HS-27A (cell line): ENCODE results near the gene NOVA1.

Experiments used
- DNase-seq: peaks from one replicate; pipeline ENCODE4 v3.0.0-alpha.2; 2012; ENCODE audit warnings: low read depth, missing footprints

NOVA1 gene

DNA sequence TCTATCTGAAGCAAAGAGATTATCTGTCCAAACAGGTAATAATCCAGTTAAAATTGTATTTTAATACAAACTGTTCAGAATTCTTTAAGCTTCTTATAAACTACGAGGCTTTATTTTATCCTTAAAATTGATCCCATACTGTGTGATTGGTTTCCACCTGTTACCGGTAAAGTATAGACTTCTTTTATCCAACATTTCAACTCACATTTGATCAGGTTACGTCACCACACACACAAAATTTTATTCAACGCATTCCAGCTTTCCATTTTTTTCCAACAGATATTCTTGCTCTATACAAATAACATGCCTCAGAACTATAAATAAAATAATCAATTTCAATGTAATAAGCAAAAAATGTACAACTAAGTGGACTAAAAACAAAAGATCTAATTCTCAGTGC is 4.5 kb downstream of the NOVA1 start:
- no peak for DNase-seq

- no peak for DNase-seq
Measured at GRCh38 chr14:26589925-26590324, 7.9 kb downstream of the NOVA1 start.

- DNase-seq = no peak
Measured at GRCh38 chr14:26577711-26578110, 20.1 kb downstream of the NOVA1 start.

DNA sequence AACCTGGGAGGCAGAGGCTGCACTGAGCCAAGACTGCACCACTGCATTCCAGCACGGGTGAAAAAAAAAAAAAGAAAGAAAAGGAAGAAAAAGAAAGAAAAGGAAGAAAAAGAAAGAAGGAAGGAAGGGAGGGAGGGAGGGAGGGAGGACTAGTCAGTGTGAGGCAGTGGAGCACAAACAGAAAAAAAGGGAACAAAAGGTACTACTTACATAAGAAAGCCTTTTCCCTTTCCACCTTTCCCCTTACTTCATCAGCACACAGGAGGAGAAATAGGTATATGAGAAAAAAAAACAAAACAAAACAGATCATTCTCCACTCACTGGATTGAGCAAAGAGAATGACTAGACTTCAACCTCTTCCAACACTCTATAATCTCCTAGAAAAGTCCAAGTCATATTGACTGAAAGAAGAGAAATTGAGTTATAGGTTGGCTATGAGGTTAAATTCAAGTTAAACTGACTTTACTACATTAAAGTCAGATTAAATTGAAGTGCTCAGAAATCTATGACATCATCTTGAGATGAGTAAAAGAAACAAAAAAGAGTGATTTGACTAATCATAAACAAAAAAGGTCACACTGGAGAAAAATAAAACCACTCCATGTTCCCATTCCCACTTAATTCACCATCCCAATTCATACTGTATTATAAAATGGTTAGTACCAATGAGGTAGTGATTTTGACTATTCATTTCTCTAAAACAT is 43.6 kb downstream of the NOVA1 start:
- no peak for DNase-seq

- no peak for DNase-seq
Measured at GRCh38 chr14:26549571-26549970, 48.3 kb downstream of the NOVA1 start.

GRCh38 chr14:26548406-26548805 is 49.4 kb downstream of the NOVA1 start:
- no peak for DNase-seq

DNA sequence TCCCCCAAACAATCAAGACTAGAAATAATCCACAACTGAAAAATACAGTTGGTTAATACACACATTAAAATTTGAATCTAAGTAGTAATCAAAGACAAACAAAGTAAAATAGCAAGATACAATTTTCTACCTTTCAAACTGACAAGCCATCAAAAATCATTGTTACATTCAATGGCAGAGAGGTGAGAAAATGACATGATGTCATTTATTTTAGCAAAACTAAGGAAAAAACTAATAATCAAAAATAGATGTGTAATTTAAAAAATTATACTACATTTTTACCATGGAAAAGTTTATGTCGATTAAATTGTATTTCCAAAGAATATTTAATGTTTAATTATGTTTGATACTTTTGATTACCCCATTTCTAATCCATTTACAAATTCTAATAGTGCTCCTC is 59.7 kb downstream of the NOVA1 start:
- DNase-seq = no peak

- no peak for DNase-seq
Measured at GRCh38 chr14:26531894-26532293, 65.9 kb downstream of the NOVA1 start.

DNA sequence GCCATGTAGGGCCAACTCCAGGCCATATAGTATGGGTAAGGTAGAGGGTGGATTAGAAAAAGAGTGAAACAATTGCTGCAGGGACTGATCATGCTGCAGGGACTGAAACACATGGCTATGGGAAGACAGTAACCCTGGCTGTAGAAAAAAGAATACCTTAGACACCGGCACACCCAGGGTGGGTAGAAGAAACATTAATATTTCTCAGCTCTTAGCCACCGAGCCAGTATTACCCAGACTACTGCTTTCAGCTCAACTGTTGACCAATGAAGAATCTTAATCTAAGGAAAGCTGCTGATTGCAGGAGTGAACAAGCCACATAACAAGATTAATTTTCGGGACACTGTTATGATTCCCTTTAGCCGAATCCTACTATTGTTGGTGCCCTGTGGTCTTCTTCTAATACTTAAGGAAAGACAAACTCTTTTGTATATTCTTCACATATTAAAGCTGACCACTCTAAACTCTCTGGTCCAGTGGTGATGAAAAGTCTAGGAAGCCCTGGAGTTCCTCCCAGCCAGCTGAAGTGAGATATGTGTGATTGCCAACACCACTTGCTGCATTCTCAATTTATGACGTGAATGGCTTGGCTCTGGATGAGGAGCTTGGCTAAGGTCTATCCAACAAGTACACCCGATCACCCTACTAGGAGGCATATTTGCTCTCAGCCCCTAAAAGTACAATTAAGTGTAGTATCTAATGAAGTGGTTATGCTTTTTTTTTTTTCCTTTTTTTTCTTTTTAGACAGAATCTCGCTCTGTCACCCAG is 69.2 kb downstream of the NOVA1 start:
- no peak for DNase-seq

DNA sequence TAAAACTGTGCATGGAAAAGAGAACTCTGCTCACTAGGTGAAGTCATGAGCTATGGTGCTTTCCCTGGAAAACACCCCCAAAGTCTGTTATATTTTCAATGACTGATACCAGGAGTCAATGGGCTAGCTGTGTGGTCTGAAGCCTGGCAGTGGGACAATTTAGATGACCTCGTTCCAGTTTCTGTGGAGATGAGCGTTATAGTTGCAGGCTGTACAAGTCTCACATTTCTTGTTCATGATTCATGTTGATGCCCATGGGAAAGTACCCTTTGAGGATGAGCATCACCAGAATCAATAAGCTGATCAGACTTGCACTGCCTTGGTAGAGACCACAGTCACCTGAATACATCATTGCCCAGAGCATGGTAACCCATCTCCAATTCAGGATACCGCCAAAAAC is 70.7 kb downstream of the NOVA1 start:
- no peak for DNase-seq

DNA sequence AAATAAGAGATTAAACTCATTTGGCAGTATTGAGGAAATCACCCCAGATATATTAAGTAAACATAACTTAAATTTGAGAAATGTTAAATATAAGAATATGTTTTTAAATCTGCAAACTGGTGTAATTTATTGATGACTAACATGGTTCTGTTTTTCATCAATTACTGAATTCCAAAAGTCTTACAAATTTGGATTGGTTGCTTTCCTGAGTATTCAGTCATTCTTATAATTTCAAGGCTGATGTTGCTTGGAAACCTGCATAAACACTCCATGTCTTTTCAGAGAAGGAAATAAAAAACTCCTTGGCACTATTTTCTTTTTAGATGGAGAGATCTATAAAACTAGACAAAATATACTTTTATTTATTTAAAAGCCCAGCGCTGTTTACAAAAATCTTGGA is 71.7 kb downstream of the NOVA1 start:
- DNase-seq = no peak

DNA sequence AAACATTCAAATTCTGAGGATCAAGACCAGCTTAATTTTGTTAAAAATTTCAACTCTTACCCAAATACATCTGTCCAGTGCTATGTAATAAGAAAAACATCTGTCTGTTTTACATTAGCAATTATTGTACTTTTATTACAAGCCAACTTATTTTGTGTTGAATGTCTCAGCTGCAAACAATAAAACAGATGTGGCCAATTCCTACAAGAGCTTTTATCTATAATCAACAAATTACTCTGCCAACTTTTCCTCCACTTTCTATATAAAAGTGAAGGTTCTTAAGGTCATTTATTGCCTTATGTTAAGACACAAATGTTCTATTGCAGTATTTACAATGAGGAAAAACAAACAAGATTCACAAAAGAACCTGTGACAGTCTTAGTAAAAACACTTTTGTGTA is 72.7 kb downstream of the NOVA1 start:
- no peak for DNase-seq

- no peak for DNase-seq
Measured at GRCh38 chr14:26522967-26523366, 74.9 kb downstream of the NOVA1 start.

DNA sequence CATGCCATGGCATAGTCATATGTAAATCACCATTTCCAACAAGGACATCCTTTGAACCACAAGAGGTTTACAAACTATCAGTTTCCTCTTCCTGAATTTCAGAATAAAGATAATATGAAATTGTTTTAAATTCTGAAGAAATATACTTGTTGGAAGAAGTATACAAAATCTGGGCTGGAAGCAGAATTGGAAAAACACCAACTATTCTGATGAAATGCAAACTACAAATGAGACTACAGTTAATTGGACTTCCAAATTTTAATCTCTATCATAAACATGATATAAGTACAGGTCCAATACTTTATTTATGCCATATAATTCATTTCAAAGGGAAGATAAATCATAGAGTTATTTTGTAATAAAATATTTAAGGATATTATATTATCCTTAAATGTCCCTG is 80.1 kb downstream of the NOVA1 start:
- DNase-seq = no peak

- DNase-seq = no peak
Measured at GRCh38 chr14:26500028-26500427, 97.8 kb downstream of the NOVA1 start.

GRCh38 chr14:26499546-26499945 is 98.3 kb downstream of the NOVA1 start:
- DNase-seq = no peak

DNA sequence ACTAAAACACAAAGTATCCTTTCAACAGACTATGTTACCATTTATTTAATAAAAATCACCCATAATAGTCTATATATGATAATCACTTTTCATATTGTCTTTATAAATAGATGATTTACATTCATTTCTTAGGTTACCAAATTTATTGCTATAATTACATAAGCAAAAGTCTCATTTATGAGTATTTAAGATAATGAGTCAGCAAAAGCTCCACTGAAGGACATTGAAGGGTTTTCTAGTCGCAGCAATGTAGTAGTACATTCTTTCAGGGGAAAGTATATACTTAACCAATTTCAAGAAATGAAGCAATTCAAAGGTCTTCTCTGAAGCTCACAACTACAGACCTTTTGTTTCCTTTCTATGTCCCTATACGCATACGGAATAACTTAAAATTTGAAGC is 110.9 kb downstream of the NOVA1 start:
- no peak for DNase-seq

DNA sequence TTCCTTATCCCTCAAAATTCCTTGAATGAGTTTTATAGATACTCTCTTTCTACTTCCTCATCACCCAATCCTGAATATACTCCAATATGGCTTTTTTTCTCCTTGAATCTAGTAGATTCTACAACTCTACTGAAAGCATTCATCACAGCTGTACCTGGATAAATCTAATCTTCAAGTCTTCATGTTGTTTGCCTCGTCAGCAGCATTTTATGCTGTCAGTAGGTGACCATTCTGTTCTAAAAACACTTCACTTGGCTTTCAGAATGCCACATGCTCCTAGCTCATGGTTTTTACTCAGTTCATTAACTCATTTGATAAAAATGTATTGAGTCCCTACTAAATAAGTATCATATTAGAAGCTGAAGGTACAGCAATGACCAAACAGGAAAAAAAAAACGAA is 113.3 kb downstream of the NOVA1 start:
- DNase-seq = no peak

DNA sequence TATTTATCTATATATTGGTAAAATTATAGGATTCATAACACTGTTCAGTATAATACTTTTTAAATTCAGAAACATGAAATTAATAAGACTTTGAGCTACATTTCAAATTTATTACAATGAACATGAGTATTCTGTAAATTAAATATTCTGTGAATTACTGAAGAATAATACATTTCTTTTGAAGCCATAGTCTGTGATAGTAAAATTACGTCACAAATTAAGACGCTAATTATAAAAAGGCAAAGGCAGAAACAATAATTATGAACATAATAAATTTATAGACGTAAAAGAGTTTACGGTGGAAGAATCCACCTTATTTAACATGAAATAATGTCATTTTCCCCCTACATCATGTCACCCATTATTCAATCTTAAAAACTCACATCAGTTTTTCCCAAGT is 118.9 kb downstream of the NOVA1 start:
- no peak for DNase-seq

GRCh38 chr14:26466862-26467261 is 131.0 kb downstream of the NOVA1 start:
- no peak for DNase-seq

GRCh38 chr14:26463136-26463535 is 134.7 kb downstream of the NOVA1 start:
- no peak for DNase-seq

GRCh38 chr14:26454105-26454504 is 143.7 kb downstream of the NOVA1 start:
- DNase-seq = no peak

DNA sequence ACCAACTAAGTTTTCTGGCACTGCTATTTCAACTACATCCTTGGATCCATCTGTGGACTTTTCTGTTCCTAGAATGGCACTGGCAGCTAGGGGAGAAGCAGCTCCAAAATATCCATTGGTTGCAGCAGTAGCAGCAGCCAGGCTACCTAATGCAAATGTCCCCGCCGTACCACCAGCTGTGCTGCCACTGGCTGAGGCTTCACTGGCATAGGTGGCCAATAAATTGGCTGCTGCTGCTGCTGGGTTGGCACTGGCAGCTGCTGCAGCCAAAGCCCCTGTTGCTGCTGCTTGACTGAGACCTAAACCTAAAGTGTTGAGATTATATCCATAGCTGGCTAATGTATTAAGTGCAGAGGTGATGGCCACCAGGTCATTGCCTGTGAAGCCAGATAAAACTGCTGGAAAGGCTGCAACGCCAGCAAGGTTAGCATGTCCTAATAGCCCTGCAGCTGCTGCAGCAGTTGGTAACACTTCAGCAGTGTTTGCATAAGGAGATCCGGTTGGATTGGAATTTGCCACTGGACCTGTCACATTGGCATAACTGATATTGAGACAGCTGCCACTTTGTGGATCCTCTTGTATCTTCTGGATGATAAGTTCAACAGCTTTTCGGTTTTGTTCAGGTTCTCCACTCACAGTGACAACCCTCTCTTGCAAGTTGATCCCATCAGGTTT is 149.5 kb downstream of the NOVA1 start:
- no peak for DNase-seq
